Measurements from ENCODE around the gene RTKN.

DNA sequence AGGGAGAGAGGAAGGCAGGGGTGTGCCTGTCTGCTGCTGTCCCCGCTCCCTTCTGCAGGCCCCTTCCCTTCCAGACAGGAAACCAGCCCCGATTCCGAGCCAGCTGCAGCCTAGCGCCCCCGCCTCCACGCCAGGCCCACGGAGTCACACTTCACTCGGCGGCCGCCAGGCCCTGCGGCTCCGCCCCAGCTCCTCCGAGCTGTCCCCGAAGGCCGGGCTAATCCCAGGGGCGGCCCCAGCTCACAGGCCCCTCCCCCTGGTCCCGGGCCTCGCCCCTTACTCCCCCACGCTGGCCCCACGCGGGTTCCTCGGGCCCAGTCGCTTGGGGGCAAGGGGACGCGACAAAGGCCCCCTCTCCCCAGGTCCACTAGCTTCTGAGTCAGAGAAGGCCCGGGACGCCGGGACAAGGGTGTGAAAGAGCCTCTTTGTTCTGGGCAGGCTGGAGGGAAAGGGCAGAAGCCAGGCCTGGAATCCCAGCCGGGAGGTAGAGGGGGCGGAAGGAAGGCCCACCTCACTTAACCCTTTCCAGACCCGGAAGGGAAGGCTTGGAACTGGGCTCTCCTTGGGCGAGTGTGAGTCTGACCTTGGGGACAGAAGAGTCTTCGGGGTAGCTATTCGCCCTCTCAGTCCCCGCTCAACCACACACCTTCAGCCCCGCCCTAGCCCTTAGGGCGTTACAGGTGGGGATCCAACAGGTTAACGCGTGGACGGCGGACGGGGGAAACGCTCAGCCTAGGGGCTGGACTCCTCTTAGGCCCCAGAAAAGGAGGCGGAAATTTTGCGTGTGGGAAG lies 1.2 kb downstream of the RTKN start:
- TF ChIP-seq, protein P1, sequence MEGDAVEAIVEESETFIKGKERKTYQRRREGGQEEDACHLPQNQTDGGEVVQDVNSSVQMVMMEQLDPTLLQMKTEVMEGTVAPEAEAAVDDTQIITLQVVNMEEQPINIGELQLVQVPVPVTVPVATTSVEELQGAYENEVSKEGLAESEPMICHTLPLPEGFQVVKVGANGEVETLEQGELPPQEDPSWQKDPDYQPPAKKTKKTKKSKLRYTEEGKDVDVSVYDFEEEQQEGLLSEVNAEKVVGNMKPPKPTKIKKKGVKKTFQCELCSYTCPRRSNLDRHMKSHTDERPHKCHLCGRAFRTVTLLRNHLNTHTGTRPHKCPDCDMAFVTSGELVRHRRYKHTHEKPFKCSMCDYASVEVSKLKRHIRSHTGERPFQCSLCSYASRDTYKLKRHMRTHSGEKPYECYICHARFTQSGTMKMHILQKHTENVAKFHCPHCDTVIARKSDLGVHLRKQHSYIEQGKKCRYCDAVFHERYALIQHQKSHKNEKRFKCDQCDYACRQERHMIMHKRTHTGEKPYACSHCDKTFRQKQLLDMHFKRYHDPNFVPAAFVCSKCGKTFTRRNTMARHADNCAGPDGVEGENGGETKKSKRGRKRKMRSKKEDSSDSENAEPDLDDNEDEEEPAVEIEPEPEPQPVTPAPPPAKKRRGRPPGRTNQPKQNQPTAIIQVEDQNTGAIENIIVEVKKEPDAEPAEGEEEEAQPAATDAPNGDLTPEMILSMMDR (IDR thresholded peaks at IDR 0.05; ENCODE audit: insufficient read depth, low read length, poor library complexity, severe bottlenecking): no peak
- TF ChIP-seq EZH2phosphoT487 (conservative IDR thresholded peaks at IDR 0.05; ENCODE audit: low read length): no peak

All from SU-DHL-6 (cell line).